H1 (cell line): ENCODE results near the gene KCTD17. TPM values are rescaled to one million over a fixed set of nuclear protein-coding genes. Genes with fewer than 3 reads are reported as not detected.
A peak's percentile ranks its signal among the peaks of the same experiment; 100 is the strongest.

Experiments
- CEBPB ChIP-seq: IDR thresholded peaks from 2 replicates; pipeline ENCODE4 v1.6.1; 2012; ENCODE audit warnings: low read depth, low read length
- CHD1 ChIP-seq: IDR thresholded peaks from 2 replicates; pipeline ENCODE4 v1.6.1; 2012; ENCODE audit warnings: low read depth, low read length, improper control_type of control experiment
- CREB1 ChIP-seq: IDR thresholded peaks from 2 replicates; pipeline ENCODE4 v1.6.1; 2012; ENCODE audit warnings: inconsistent platforms
- CTCF ChIP-seq, 3 experiments: IDR thresholded peaks; 1 replicate in 2 of 3; 2 replicates in 1 of 3; pipeline versions ENCODE4 v1.5.1 to v1.6.1; 2011; ENCODE audit warnings: low read length in 3 of 3, mild to moderate bottlenecking in 3 of 3, inconsistent platforms in 2 of 3, low read depth in 1 of 3, moderate library complexity in 1 of 3; ENCODE audit not compliant: insufficient read depth in 1 of 3; ENCODE audit errors: control extremely low read depth in 1 of 3
- E2F6 ChIP-seq: IDR thresholded peaks from 2 replicates; pipeline ENCODE4 v1.6.1; 2012; ENCODE audit warnings: inconsistent platforms
- EZH2 ChIP-seq: fragments of 200-600 bp; sonication (generic); IDR thresholded peaks from 2 replicates; pipeline ENCODE4 v1.7.1; 2012; ENCODE audit warnings: low read depth, mild to moderate bottlenecking, moderate library complexity, low read length, inconsistent platforms; ENCODE audit not compliant: severe bottlenecking
- FOSL1 ChIP-seq: IDR thresholded peaks from 2 replicates; pipeline ENCODE4 v1.6.1; 2011; ENCODE audit warnings: mild to moderate bottlenecking, low read depth, low read length, moderate library complexity; ENCODE audit not compliant: insufficient read depth
- HDAC6 ChIP-seq: IDR thresholded peaks from one replicate; pipeline ENCODE4 v1.7.1; 2012; ENCODE audit warnings: low read depth, mild to moderate bottlenecking, inconsistent platforms, low read length, moderate library complexity
- MAX ChIP-seq: IDR thresholded peaks from 2 replicates; pipeline ENCODE4 v1.6.1; 2012; ENCODE audit warnings: inconsistent platforms
- NRF1 ChIP-seq: IDR thresholded peaks from 2 replicates; pipeline ENCODE4 v1.6.1; 2011; ENCODE audit warnings: mild to moderate bottlenecking, low read depth, low read length, improper control_type of control experiment
- POLR2AphosphoS5 ChIP-seq: IDR thresholded peaks from 2 replicates; pipeline ENCODE4 v1.6.1; 2011; ENCODE audit warnings: low read depth, low read length
- RAD21 ChIP-seq, 2 experiments: IDR thresholded peaks in 1 of 2; conservative IDR thresholded peaks in 1 of 2; 2 replicates each; pipeline ENCODE4 v1.6.1; 2011; ENCODE audit warnings: low read depth in 2 of 2, low read length in 2 of 2, improper control_type of control experiment in 1 of 2, inconsistent platforms in 1 of 2, mild to moderate bottlenecking in 1 of 2, moderate library complexity in 1 of 2
- RBBP5 ChIP-seq: IDR thresholded peaks from 2 replicates; pipeline ENCODE4 v1.7.1; 2012; ENCODE audit warnings: low read depth, mild to moderate bottlenecking, inconsistent platforms, low read length, moderate library complexity, borderline replicate concordance
- SIX5 ChIP-seq: IDR thresholded peaks from 2 replicates; pipeline ENCODE4 v1.6.1; 2011; ENCODE audit warnings: mild to moderate bottlenecking, low read depth, low read length
- SP1 ChIP-seq: IDR thresholded peaks from 2 replicates; pipeline ENCODE4 v1.6.1; 2011; ENCODE audit warnings: low read depth, low read length
- TAF7 ChIP-seq: optimal IDR thresholded peaks from 2 replicates; pipeline ENCODE3; 2011; ENCODE audit warnings: low read depth, mild to moderate bottlenecking, inconsistent platforms, low read length, moderate library complexity, borderline replicate concordance
- TBP ChIP-seq: IDR thresholded peaks from 2 replicates; pipeline ENCODE4 v1.6.1; 2011; ENCODE audit warnings: low read depth, low read length, improper control_type of control experiment
- TCF12 ChIP-seq: IDR thresholded peaks from 2 replicates; pipeline ENCODE4 v1.6.1; 2011; ENCODE audit warnings: low read depth, mild to moderate bottlenecking, low read length
- TEAD4 ChIP-seq: IDR thresholded peaks from 2 replicates; pipeline ENCODE4 v1.6.1; 2012; ENCODE audit warnings: low read depth, low read length, inconsistent platforms, mixed read lengths
- YY1 ChIP-seq: IDR thresholded peaks from 2 replicates; pipeline ENCODE4 v1.6.1; 2011; ENCODE audit warnings: low read depth, mild to moderate bottlenecking, low read length
- ZNF274 ChIP-seq: IDR thresholded peaks from 2 replicates; pipeline ENCODE4 v1.7.0; 2012; ENCODE audit warnings: low read length, borderline replicate concordance; ENCODE audit errors: extremely low read depth
- polyA plus RNA-seq, 7 experiments: library from polyadenylated mRNA; depleted of rRNA in 3 of 7; stranded (reverse) in 5 of 7; unstranded in 2 of 7; fragments of >200 nt in 5 of 7; fragments of 200-250 nt in 2 of 7; gene quantifications; 1 replicate in 5 of 7; 2 replicates in 1 of 7; 4 replicates in 1 of 7; pipeline versions ENCODE4 v1.2.1 to v1.2.3, GENCODE V29; 2011 to 2013; ENCODE audit warnings: missing spikeins in 2 of 7, mixed read lengths in 2 of 7
- total RNA-seq: library from RNA; stranded (reverse); fragmentation: NEBNext Ultra II Directional; extraction: Animal tissue kit (Norgen Biotek cat#: 25700); gene quantifications from 2 replicates; pipeline ENCODE4 v1.2.1, GENCODE V29; 2021

Gene KCTD17
- total and polyA plus RNA-seq, 2 of the 8 experiments (the other 6 are each of a cell fraction or from before 2014, with no cell fraction given) = 39.4 to 44.0 TPM

GRCh38 chr22:37068859-37069258 lies 17.3 kb downstream of the KCTD17 start (continued):
- TF ChIP-seq ZNF274 = no peak
- no peak for TF ChIP-seq EZH2
- 0 out of 2 replicates have a peak, but pooled peaks have one; percentile 33 for TF ChIP-seq POLR2AphosphoS5
- TF ChIP-seq TBP = no peak
- TF ChIP-seq TEAD4 = no peak
- peak; percentile 57; the same call in 1 of the 2 replicates for TF ChIP-seq E2F6
- TF ChIP-seq TCF12 = no peak
- peak in 1 of 2 experiments; percentile 31; a peak in 1 of 4 replicates for TF ChIP-seq RAD21 (IDR thresholded peaks at IDR 0.05 in 1 of 2, conservative IDR thresholded peaks at IDR 0.05 in 1 of 2; ENCODE audit: low read depth in 2 of 2, low read length in 2 of 2)
- no peak for TF ChIP-seq FOSL1
- TF ChIP-seq SP1 = no peak
- TF ChIP-seq RBBP5 = 0 out of 2 replicates have a peak, but pooled peaks have one; percentile 36
- no peak for TF ChIP-seq YY1
- no peak for TF ChIP-seq CEBPB
- TF ChIP-seq CHD1 = no peak
- TF ChIP-seq MAX = peak; percentile 72
- no peak; the same call in 1 of the 2 replicates for TF ChIP-seq CREB1
- TF ChIP-seq HDAC6 = no peak
- TF ChIP-seq SIX5 = no peak
- TF ChIP-seq NRF1 = no peak
- TF ChIP-seq TAF7 = no peak
- peak in 1 of 3 experiments; percentile 9; a peak in 1 of 4 replicates for TF ChIP-seq CTCF (IDR thresholded peaks at IDR 0.05; ENCODE audit: control extremely low read depth in 1 of 3, insufficient read depth in 1 of 3, low read depth in 1 of 3, low read length in 3 of 3)
